Transverse colon (tissue), 4 donors: ENCODE results near the gene C1QL3. TPM values are rescaled to one million over a fixed set of nuclear protein-coding genes. Genes with fewer than 3 reads are reported as not detected.

Source experiments
- DNase-seq: peaks from one replicate; pipeline ENCODE4 v3.0.0-alpha.2; 2019
- H3K27ac ChIP-seq, 4 donors: fragments of 200-600 bp; sonication (generic); 2 replicates each; pipeline ENCODE4 v1.5.1; 2016 to 2018; ENCODE audit warnings: inconsistent platforms in 4 of 4
- H3K27me3 ChIP-seq: fragments of 200-600 bp; sonication (generic); 2 replicates; pipeline ENCODE4 v1.5.1; 2017; ENCODE audit warnings: inconsistent platforms
- H3K36me3 ChIP-seq, 4 donors: fragments of 200-600 bp; sonication (generic); 2 replicates each; pipeline ENCODE4 v1.5.1; 2017 to 2019; ENCODE audit warnings: inconsistent platforms in 4 of 4
- H3K4me1 ChIP-seq, 4 donors: fragments of 200-600 bp; sonication (generic); 2 replicates each; pipeline ENCODE4 v1.5.1; 2017 to 2020; ENCODE audit warnings: inconsistent platforms in 4 of 4
- H3K4me3 ChIP-seq, 4 donors: fragments of 200-600 bp; sonication (generic); 1 replicate in 1 of 4; 2 replicates in 3 of 4; pipeline versions ENCODE4 v1.5.1 to v1.6.1; 2017 to 2019; ENCODE audit warnings: inconsistent platforms in 4 of 4
- H3K9me3 ChIP-seq, 2 donors: fragments of 200-600 bp; sonication (generic); 2 replicates each; pipeline ENCODE4 v1.5.1; 2017 to 2019; ENCODE audit warnings: inconsistent platforms in 2 of 2
- EP300 ChIP-seq: sonication (generic); formaldehyde crosslinking; IDR thresholded peaks from one replicate; pipeline ENCODE4 v1.6.1; 2017; ENCODE audit warnings: antibody characterized with exemption, low read depth
- POLR2A ChIP-seq: fragments of 450-650 bp; IDR thresholded peaks from one replicate; pipeline ENCODE4 v1.6.1; 2016; ENCODE audit warnings: antibody characterized with exemption, mild to moderate bottlenecking, moderate library complexity
- POLR2AphosphoS5 ChIP-seq, 3 donors: sonication (generic); formaldehyde crosslinking; IDR thresholded peaks; one replicate each; pipeline ENCODE4 v1.6.1; 2016; ENCODE audit warnings: antibody characterized with exemption in 3 of 3
- WGBS, 2 donors: methylation state at CpG; one replicate each; pipeline ENCODE4 v1.1.5; 2018; ENCODE audit warnings: low coverage in 1 of 2; 5-methylcytosine and 5-hydroxymethylcytosine counted together
- in situ Hi-C, 4 donors: fragments of 200-750 bp; cut with MboI; loops; one replicate each; pipeline versions ENCODE4 v1.15.0 to v1.15.1; 2017; ENCODE audit warnings: low sequenced_read_pairs in 3 of 4, low pct_ligation_motif_present in 1 of 4, low pct_unique_long_range_greater_than_20kb in 1 of 4
- intact Hi-C: fragments of 100-400 bp; cut with DNase I; formaldehyde crosslinking; loops from one replicate; pipeline ENCODE4 v1.15.1; 2023; ENCODE audit warnings: low total_unique reads
- total RNA-seq, 4 donors: library from RNA; depleted of rRNA; stranded (reverse); fragments of >200 nt; gene quantifications; one replicate each; pipeline ENCODE4 v1.1.0, GENCODE V29; 2016
- TF ChIP-seq, protein P1 (sequence below), 5 experiments: fragments of 200-600 bp in 3 of 5; fragments of 450-650 bp in 2 of 5; sonication (generic) in 3 of 5; IDR thresholded peaks; 1 replicate in 2 of 5; 2 replicates in 3 of 5; pipeline ENCODE4 v1.5.1; 2016 to 2017; ENCODE audit warnings: antibody characterized with exemption in 5 of 5, inconsistent platforms in 3 of 5, mild to moderate bottlenecking in 2 of 5, moderate library complexity in 1 of 5

The C1QL3 gene
- total RNA-seq, 4 donors from 2014 or later = not detected

DNA sequence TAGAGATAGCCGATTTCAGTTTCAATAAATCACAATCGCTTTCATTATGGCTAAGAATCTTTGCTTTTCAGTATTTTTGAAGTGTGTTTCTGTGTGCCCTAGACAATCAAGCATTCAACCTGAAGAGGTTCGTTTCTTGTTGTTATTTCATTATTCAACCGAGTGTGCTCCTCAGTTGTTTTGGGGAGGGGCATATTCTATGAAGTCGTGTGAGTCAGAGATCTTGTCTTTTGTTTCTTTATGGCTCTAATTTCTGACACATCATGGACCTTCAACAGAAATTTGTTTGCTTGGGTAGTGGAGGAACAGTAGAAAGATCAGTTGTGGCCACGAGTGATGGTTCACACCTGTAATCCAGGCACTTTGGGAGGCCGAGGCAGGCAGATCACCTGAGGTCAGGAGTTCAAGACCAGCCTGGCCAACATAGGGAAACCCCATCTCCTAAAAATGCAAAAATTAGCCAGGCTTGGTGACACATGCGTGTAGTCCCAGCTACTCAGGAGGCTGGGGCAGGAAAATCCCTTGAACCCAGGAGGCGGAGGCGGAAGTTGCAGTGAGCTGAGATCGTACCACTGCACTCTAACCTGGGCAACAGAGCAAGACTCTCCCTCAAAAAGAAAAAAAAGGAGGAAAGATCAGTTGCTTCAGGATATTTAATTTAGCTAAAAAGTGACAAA lies 38.3 kb downstream of the C1QL3 start:
- Histone ChIP-seq H3K4me1 (no peaks in the 10 kb centered on the region), H3K36me3 (no peaks in the 10 kb centered on the region), H3K4me3 (no peak overlapping the region), H3K27ac (no peak overlapping the region), H3K27me3 (no peaks in the 10 kb centered on the region), H3K9me3 (no peaks in the 10 kb centered on the region)
- DNase-seq = no peak
- 84 to 90% methylated on average over 9 to 11 of the region's 11 CpGs for WGBS, 2 donors
- intact Hi-C loops (no loop called here), in situ Hi-C loops (no loop called here)
- no peak for TF ChIP-seq POLR2AphosphoS5 (IDR thresholded peaks at IDR 0.05)
- no peak for TF ChIP-seq POLR2A
- no peak for TF ChIP-seq EP300
- TF ChIP-seq, protein P1, sequence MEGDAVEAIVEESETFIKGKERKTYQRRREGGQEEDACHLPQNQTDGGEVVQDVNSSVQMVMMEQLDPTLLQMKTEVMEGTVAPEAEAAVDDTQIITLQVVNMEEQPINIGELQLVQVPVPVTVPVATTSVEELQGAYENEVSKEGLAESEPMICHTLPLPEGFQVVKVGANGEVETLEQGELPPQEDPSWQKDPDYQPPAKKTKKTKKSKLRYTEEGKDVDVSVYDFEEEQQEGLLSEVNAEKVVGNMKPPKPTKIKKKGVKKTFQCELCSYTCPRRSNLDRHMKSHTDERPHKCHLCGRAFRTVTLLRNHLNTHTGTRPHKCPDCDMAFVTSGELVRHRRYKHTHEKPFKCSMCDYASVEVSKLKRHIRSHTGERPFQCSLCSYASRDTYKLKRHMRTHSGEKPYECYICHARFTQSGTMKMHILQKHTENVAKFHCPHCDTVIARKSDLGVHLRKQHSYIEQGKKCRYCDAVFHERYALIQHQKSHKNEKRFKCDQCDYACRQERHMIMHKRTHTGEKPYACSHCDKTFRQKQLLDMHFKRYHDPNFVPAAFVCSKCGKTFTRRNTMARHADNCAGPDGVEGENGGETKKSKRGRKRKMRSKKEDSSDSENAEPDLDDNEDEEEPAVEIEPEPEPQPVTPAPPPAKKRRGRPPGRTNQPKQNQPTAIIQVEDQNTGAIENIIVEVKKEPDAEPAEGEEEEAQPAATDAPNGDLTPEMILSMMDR (IDR thresholded peaks at IDR 0.05) = no peak

DNA sequence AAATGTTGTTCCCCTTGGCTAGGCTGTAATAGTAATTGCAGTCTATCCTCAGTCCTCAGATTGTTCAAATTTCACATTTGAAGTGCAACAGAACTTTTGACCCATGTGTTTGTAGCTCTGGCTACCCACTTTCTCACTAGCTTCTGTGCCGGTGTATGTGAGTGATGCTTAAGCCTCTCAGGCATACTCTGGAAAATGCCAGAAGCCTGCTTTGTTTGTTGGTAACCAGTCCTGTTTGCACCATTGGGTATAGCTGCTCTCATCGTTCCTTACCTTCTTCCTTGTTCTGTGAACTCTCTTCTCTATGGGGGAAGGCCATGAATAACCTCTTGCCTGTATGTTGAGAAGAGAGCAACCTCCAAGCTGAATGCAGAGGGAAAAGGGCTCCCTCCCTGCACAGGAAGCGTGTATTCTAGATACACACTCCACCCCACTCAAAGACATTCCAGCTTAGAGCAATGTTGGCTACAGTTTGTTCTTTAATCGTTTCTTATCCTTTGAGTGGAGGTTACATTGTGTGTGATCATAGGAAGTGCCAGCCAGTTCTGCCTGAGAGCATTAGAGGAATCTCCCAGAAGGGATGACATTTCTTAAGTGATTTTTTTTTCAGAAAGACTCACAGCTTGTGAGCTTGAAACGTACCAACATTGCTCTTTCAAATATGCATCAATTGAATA lies 40.5 kb downstream of the C1QL3 start:
- WGBS, 2 donors = 78 to 80% methylated on average over 1 to 5 of the region's 5 CpGs
- in situ Hi-C loops = no loop called here
- no peak for TF ChIP-seq EP300
- TF ChIP-seq, protein P1 (IDR thresholded peaks at IDR 0.05) = no peak
- no peak for TF ChIP-seq POLR2AphosphoS5 (IDR thresholded peaks at IDR 0.05)
- TF ChIP-seq POLR2A = no peak
- no peak for DNase-seq
- Histone ChIP-seq H3K4me1 (no peaks in the 10 kb centered on the region), H3K27ac (no peak overlapping the region), H3K27me3 (no peaks in the 10 kb centered on the region), H3K9me3 (no peaks in the 10 kb centered on the region), H3K4me3 (no peak overlapping the region), H3K36me3 (no peaks in the 10 kb centered on the region)
- intact Hi-C loops = no loop called here

DNA sequence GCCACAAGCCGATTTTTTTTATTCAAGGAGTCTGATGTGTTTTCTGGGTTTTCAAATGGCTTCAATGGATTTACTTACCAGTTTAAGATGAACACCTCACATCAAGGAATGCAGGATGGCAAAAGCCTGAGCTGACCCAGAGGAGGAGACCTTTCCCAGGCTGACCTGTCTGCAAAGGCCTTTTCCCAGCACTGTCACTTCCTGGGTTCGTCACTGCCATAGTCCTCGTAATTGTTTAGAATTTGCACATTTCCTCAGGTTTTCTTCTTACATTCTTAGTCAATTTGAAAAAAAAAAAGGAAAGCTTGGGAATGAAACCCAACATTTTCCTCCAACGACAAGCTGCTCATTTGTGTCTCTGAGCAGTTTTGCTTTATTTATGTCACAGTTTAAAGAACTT lies 42.9 kb downstream of the C1QL3 start:
- WGBS, 2 donors = 89 to 90% methylated on average over 3 to 4 of the region's 4 CpGs
- Histone ChIP-seq H3K4me1 (no peaks in the 10 kb centered on the region), H3K27ac (no peak overlapping the region), H3K36me3 (no peaks in the 10 kb centered on the region), H3K4me3 (no peak overlapping the region), H3K27me3 (no peaks in the 10 kb centered on the region), H3K9me3 (no peaks in the 10 kb centered on the region)
- no peak for DNase-seq
- TF ChIP-seq POLR2A (no peak), POLR2AphosphoS5 (IDR thresholded peaks at IDR 0.05) (no peak), EP300 (no peak)
- TF ChIP-seq, protein P1 (IDR thresholded peaks at IDR 0.05) = no peak
- intact Hi-C loops = no loop called here
- in situ Hi-C loops = no loop called here

DNA sequence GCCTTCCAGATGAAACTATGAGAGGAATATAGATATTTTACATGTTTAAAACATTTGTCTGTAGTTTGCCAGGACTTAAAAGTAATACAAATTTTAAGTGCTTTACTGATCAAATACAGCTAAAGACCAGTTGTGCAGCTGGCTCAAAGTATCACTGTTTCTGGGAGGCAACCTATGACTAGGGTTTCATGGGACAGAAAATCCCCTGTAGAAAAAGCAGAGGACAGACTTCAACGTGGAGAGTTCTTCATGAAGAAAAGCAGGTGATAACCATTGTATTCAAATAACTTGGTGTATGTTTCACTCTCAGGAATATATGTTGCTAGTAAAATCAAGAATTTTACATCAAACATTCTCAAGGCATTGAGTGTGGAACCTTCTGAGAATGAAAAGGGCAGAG lies 43.9 kb downstream of the C1QL3 start:
- no peaks in the 10 kb centered on the region for H3K9me3 ChIP-seq
- no peak overlapping the region for H3K4me3 ChIP-seq
- TF ChIP-seq POLR2AphosphoS5 (IDR thresholded peaks at IDR 0.05) (no peak), POLR2A (no peak), EP300 (no peak)
- TF ChIP-seq, protein P1 (IDR thresholded peaks at IDR 0.05) = no peak
- DNase-seq = no peak
- no peaks in the 10 kb centered on the region for H3K4me1 ChIP-seq
- no peaks in the 10 kb centered on the region for H3K36me3 ChIP-seq
- no peak overlapping the region for H3K27ac ChIP-seq
- in situ Hi-C loops (no loop called here), intact Hi-C loops (no loop called here)
- H3K27me3 ChIP-seq = no peaks in the 10 kb centered on the region
- 79 to 86% methylated on average over 1 of the region's 1 CpG for WGBS, 2 donors
